GM12892 (cell line): ENCODE results near the gene TMEM127.

ENCODE experiments used
- POLR2A ChIP-seq: IDR thresholded peaks from 2 replicates; pipeline ENCODE4 v1.6.1; 2011; ENCODE audit warnings: low read depth, low read length, control low read depth
- POLR2AphosphoS5 ChIP-seq: IDR thresholded peaks from 2 replicates; pipeline ENCODE4 v1.6.1; 2011; ENCODE audit warnings: low read depth, low read length, control low read depth
- TAF1 ChIP-seq: IDR thresholded peaks from 2 replicates; pipeline ENCODE4 v1.6.1; 2011; ENCODE audit warnings: low read depth, mild to moderate bottlenecking, control low read depth, low read length, borderline replicate concordance

GRCh38 chr2:96209729-96210085 is 56.1 kb downstream of the TMEM127 start:
- no peak for TF ChIP-seq POLR2A
- TF ChIP-seq TAF1: no peak
- TF ChIP-seq POLR2AphosphoS5: no peak
